ENCODE measurements around the gene SPAG9. TPM values are rescaled to one million over a fixed set of nuclear protein-coding genes. Genes with fewer than 3 reads are reported as not detected.

SPAG9 gene
- total RNA-seq, 1 donor from 2014 or later = 48.2 TPM

DNA sequence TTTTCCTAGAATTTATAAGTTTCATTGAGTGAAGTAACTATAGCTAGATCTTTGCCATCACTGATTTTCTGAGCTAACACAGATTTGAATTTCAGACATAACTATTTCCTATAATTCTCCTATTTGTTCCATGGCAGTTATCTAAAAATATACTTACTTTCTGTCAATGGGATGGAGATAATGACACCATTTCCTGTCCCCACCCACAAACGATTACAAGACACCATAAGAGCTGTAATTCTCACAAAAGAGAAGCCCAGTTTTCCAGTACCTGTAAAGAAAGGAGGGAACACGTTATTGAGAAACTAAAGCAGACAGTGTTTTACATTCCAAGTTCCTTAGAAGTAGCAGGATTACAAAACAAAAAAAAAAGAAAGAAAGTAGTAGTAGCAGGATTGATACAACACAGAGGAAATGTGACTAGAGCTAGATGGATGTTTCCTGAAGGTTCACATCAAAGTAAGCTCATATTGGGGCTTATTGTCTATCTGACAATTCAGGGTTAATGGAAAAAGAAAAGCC lies 143.7 kb downstream of the SPAG9 start:
- H3K4me3 ChIP-seq (ENCODE audit: low read depth, low read length) = no peak overlapping the region
- no peak for DNase-seq (ENCODE audit: low read depth)
- no peak for TF ChIP-seq CTCF (conservative IDR thresholded peaks at IDR 0.05; ENCODE audit: low read depth, low read length)

GRCh38 chr17:50973557-50974494 lies 146.8 kb downstream of the SPAG9 start:
- DNase-seq (ENCODE audit: low read depth) = no peak
- H3K4me3 ChIP-seq (ENCODE audit: low read depth, low read length) = no peak overlapping the region
- TF ChIP-seq CTCF (conservative IDR thresholded peaks at IDR 0.05; ENCODE audit: low read depth, low read length) = no peak

- DNase-seq (ENCODE audit: low read depth) = no peak
- TF ChIP-seq CTCF (conservative IDR thresholded peaks at IDR 0.05; ENCODE audit: low read depth, low read length) = no peak
- no peak overlapping the region for H3K4me3 ChIP-seq (ENCODE audit: low read depth, low read length)
These were observed 148.1 kb downstream of the SPAG9 start for GRCh38 chr17:50972577-50972976.

DNA sequence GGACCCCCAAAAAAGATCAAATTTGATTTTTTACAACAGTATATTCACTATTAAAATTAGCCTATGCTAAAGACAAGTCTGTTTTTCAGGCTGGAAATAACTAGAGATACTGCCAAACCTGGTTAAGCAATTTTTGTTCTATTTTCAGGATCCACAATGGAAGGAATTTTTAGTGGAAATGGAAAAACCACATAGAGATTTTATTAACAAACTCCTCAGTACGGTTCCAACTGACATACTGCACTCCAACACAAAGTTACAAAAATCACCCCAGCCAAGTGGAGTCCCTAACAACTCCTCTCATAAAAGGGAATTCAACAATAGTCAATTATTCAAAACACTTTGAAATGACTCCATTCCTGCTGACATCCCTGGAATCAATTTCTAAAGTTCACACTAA lies 152.9 kb downstream of the SPAG9 start:
- no peak for TF ChIP-seq CTCF (conservative IDR thresholded peaks at IDR 0.05; ENCODE audit: low read depth, low read length)
- H3K4me3 ChIP-seq (ENCODE audit: low read depth, low read length) = no peak overlapping the region
- no peak for DNase-seq (ENCODE audit: low read depth)

DNA sequence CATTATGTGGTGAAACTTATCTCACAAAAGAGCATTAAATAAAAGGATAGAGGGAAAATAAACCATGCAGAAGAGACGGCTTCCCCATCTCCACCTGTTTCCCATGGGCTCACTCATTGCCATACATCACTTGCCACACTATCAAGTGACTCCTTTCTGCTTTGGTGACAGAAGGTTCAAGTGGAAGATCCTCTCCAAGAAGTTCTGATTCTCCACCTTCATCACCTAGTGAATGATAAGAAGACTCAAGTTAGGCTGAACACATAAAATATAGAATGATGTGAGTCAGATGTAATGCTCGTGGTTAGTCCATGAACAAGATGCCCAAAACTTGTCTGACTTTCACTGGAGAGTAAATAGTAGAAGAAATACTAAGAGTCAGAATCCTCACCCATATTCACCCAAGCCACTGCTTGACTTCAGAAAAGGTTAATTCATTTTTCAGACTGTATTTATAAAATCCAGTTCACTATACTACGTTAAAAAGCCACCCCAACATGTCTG lies 154.5 kb downstream of the SPAG9 start:
- no peak for TF ChIP-seq CTCF (conservative IDR thresholded peaks at IDR 0.05; ENCODE audit: low read depth, low read length)
- H3K4me3 ChIP-seq (ENCODE audit: low read depth, low read length) = no peak overlapping the region
- DNase-seq (ENCODE audit: low read depth) = no peak

DNA sequence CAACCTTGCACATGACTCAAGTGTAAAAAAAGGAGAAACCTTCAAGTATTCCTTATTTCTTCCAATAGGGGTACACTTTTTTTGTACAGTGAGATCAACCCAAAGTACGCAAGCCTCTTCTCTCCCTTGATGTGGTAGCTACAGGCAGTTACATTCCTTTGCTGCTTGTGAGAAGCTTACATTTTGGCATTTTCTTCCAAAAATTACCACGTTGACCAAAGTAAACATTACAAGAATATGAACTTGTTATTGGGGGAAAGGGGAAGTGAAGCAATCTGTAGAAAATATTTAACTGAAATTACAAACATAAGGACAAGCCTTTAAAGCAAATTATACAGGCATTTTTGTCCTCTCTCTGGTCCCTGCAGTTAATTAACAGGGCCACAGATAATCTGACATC lies 157.5 kb downstream of the SPAG9 start:
- H3K4me3 ChIP-seq (ENCODE audit: low read depth, low read length) = no peak overlapping the region
- no peak for DNase-seq (ENCODE audit: low read depth)
- no peak for TF ChIP-seq CTCF (conservative IDR thresholded peaks at IDR 0.05; ENCODE audit: low read depth, low read length)
